Keratinocyte (primary cell): ENCODE measurements around the gene SLC35F2.

Experiments
- CTCF ChIP-seq, 3 experiments: IDR thresholded peaks in 1 of 3; conservative IDR thresholded peaks in 1 of 3; optimal IDR thresholded peaks in 1 of 3; 2 replicates in 2 of 3; 3 replicates in 1 of 3; pipeline versions ENCODE3 to v1.5.1; 2011; ENCODE audit warnings: low read length in 3 of 3, mild to moderate bottlenecking in 3 of 3, moderate library complexity in 2 of 3, control low read depth in 1 of 3, inconsistent platforms in 1 of 3; ENCODE audit not compliant: insufficient read depth in 2 of 3; ENCODE audit errors: extremely low read depth in 1 of 3
- EZH2 ChIP-seq: IDR thresholded peaks from one replicate; pipeline ENCODE4 v1.6.1; 2012; ENCODE audit warnings: inconsistent platforms, mild to moderate bottlenecking, low read length, moderate library complexity

- TF ChIP-seq EZH2 (no peak), CTCF (optimal IDR thresholded peaks at IDR 0.05 in 1 of 3, IDR thresholded peaks at IDR 0.05 in 1 of 3, conservative IDR thresholded peaks at IDR 0.05 in 1 of 3; ENCODE audit: extremely low read depth in 1 of 3, insufficient read depth in 2 of 3, low read length in 3 of 3) (peak in 2 of 3 experiments; percentile 20 to 27)
Observed at GRCh38 chr11:107757661-107758060, 100.9 kb downstream of the SLC35F2 start.
